Heart right ventricle (tissue), 16 donors: ENCODE results near the gene SLC6A7. TPM values are rescaled to one million over a fixed set of nuclear protein-coding genes. Genes with fewer than 3 reads are reported as not detected.

Experiments used
- ATAC-seq, 8 donors: fragments of 200-7000 bp; cut with Tn5 transposase; one replicate each; pipeline ENCODE4 v1.9.1; 2020; ENCODE audit warnings: mild to moderate bottlenecking in 8 of 8, moderate library complexity in 8 of 8, moderate number of reproducible peaks in 1 of 8
- DNase-seq, 2 donors: peaks; one replicate each; pipeline ENCODE4 v3.0.0-alpha.2; 2020
- H3K27ac ChIP-seq, 10 donors: fragments of 200-600 bp; sonication (generic) in 2 of 10; one replicate each; pipeline versions ENCODE4 v1.5.0 to v1.8.0; 2020 to 2022; ENCODE audit warnings: mild to moderate bottlenecking in 3 of 10
- H3K27me3 ChIP-seq, 7 donors: fragments of 200-600 bp; one replicate each; pipeline ENCODE4 v1.8.0; 2021 to 2022; ENCODE audit warnings: mild to moderate bottlenecking in 2 of 7
- H3K36me3 ChIP-seq, 9 donors: fragments of 200-600 bp; sonication (generic) in 1 of 9; one replicate each; pipeline versions ENCODE4 v1.5.0 to v1.8.0; 2020 to 2022; ENCODE audit warnings: mild to moderate bottlenecking in 2 of 9
- H3K4me1 ChIP-seq, 9 donors: fragments of 200-600 bp; sonication (generic) in 1 of 9; one replicate each; pipeline versions ENCODE4 v1.5.0 to v1.8.0; 2020 to 2022; ENCODE audit warnings: mild to moderate bottlenecking in 4 of 9
- H3K4me3 ChIP-seq, 10 donors: fragments of 200-600 bp; sonication (generic) in 2 of 10; one replicate each; pipeline versions ENCODE4 v1.5.0 to v1.8.0; 2020 to 2022; ENCODE audit warnings: mild to moderate bottlenecking in 7 of 10, moderate library complexity in 2 of 10
- H3K9me3 ChIP-seq, 11 donors: fragments of 200-600 bp in 10 of 11; sonication (generic) in 2 of 11; one replicate each; pipeline versions ENCODE4 v1.5.0 to v1.8.0; 2013 to 2022; ENCODE audit warnings: mild to moderate bottlenecking in 2 of 11, control low read depth in 1 of 11, moderate library complexity in 1 of 11
- CTCF ChIP-seq, 9 donors: fragments of 200-600 bp; sonication (generic) in 2 of 9; IDR thresholded peaks; one replicate each; pipeline versions ENCODE4 v1.5.0 to v1.8.0; 2021 to 2022; ENCODE audit warnings: antibody characterized with exemption in 9 of 9, mild to moderate bottlenecking in 5 of 9, moderate library complexity in 1 of 9
- WGBS, 2 donors: extraction: QIAGEN DNeasy Blood & Tissue Kit; methylation state at CpG; one replicate each; pipeline ENCODE4 v1.1.7; 2013; ENCODE audit warnings: inconsistent platforms in 1 of 2; 5-methylcytosine and 5-hydroxymethylcytosine counted together
- intact Hi-C, 10 donors: fragments of 100-400 bp; cut with DNase I; formaldehyde crosslinking; loops; one replicate each; pipeline versions ENCODE4 v1.11.1 to v1.14.2; 2022
- polyA plus RNA-seq, 2 donors: library from polyadenylated mRNA; stranded (reverse); fragments of 200-250 nt; gene quantifications; one replicate each; pipeline ENCODE4 v1.2.3, GENCODE V29; 2013
- total RNA-seq, 10 donors: library from RNA; stranded (reverse); fragmentation: NEBNext Ultra II Directional in 3 of 10; extraction: Animal tissue kit (Norgen Biotek cat#: 25700) in 3 of 10; gene quantifications; one replicate each; pipeline versions ENCODE4 v1.2.1 to v1.2.4, GENCODE V29; 2021 to 2023
- donor health status: Arrhythmogenic right ventricular cardiomyopathy.
- donor health status: ischemic (EF 13 %, LVEDD 7.1; RV severe dilation, severe dysfunction).
- donor health status: healthy with polysubstance abuse.
- donor health status: DM: no; HTN: yes; CAD: no.
- donor health status: DM: no; HTN: no; CAD: no.
- donor health status: ischemic (EF 25% LVEDD 6.9; RV normal size, moderate dysfunction).
- donor health status: ischemic (EF 25% LVEDD 5.7; RV mildly dilated, moderate dysfunction).
- donor health status: healthy.
- donor health status: DM: yes; HTN: yes; CAD: no.
- donor health status: Ischemic cardiomyopathy.
- donor health status: ischemic (EF 35%, LVEDD 5.7; RV mildly dilated, moderate dysfunction).
- donor health status: nonischemic (EF 11% LVEDD 7.7; RV severe dilation, severe dysfunction).
- donor health status: DM: yes; HTN: yes; CAD: no.
- donor health status: PGD.
- donor health status: ischemic (EF 29% LVEDD 5.4; RV normal size, mild dysfunction).
- donor health status: nonischemic (EF 23%, LVEDD 6.1; RV moderate dilation, normal function).

Gene SLC6A7
- total and polyA plus RNA-seq, 12 donors, result not detected

- H3K4me1 ChIP-seq, result peaks cover 0 to 9% (median 6%) of the 10 kb centered on the region in 9 donors
- 77% methylated on average over 4 of the region's 4 CpGs for WGBS, 2 donors
- TF ChIP-seq CTCF (IDR thresholded peaks at IDR 0.05), result no peak
- intact Hi-C loops, result no loop called here
- H3K36me3 ChIP-seq, result no peaks in the 10 kb centered on the region
- no peak for DNase-seq
- peaks cover 6 to 42% (median 37%) of the 10 kb centered on the region in 7 donors for H3K27me3 ChIP-seq
- no peak overlapping the region for H3K4me3 ChIP-seq
- H3K9me3 ChIP-seq, result no peaks in the 10 kb centered on the region
- ATAC-seq, result no peak
- no peak overlapping the region for H3K27ac ChIP-seq
Observed at GRCh38 chr5:150192462-150192861, 2.6 kb downstream of the SLC6A7 start.

GRCh38 chr5:150195736-150196485 is 6.0 kb downstream of the SLC6A7 start:
- H3K36me3 ChIP-seq, result no peaks in the 10 kb centered on the region
- no peak for TF ChIP-seq CTCF (IDR thresholded peaks at IDR 0.05)
- no peaks in the 10 kb centered on the region for H3K4me1 ChIP-seq
- peaks cover 0 to 12% (median 8%) of the 10 kb centered on the region in 7 donors for H3K27me3 ChIP-seq
- intact Hi-C loops, result no loop called here
- H3K4me3 ChIP-seq, result no peak overlapping the region
- DNase-seq (no peak), ATAC-seq (no peak)
- H3K27ac ChIP-seq, result no peak overlapping the region
- no peaks in the 10 kb centered on the region for H3K9me3 ChIP-seq
- 88% methylated on average over 9 of the region's 9 CpGs for WGBS, 2 donors

- H3K9me3 ChIP-seq, result no peaks in the 10 kb centered on the region
- no peak for DNase-seq
- no peak overlapping the region for H3K27ac ChIP-seq
- no peak for ATAC-seq
- no peaks in the 10 kb centered on the region for H3K4me1 ChIP-seq
- H3K27me3 ChIP-seq, result peaks cover 0 to 9% (median 5%) of the 10 kb centered on the region in 7 donors
- H3K4me3 ChIP-seq, result no peak overlapping the region
- intact Hi-C loops, result no loop called here
- 68 to 81% methylated on average over 5 of the region's 5 CpGs for WGBS, 2 donors
- H3K36me3 ChIP-seq, result no peaks in the 10 kb centered on the region
- TF ChIP-seq CTCF (IDR thresholded peaks at IDR 0.05), result no peak
Observed at GRCh38 chr5:150196514-150196913, 6.7 kb downstream of the SLC6A7 start.

DNA sequence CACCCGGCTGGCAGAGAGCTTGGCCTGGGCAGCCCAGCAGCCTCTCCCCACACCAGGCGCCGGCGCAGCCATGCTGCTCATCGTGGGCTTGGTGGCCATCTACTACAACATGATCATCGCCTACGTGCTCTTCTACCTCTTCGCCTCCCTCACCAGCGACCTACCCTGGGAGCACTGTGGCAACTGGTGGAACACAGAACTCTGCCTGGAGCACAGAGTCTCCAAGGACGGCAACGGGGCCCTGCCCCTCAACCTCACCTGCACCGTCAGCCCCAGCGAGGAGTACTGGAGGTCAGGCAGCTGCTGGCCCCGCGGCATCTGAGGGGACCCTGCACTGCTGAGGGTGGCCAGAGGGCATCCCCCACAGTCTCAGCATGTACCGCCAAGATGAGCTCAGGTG is 7.1 kb downstream of the SLC6A7 start:
- Histone ChIP-seq H3K27me3 (peaks cover 0 to 4% (median 1%) of the 10 kb centered on the region in 7 donors), H3K9me3 (no peaks in the 10 kb centered on the region), H3K4me1 (no peaks in the 10 kb centered on the region), H3K36me3 (no peaks in the 10 kb centered on the region), H3K27ac (no peak overlapping the region), H3K4me3 (no peak overlapping the region)
- intact Hi-C loops, result no loop called here
- ATAC-seq, result peak in 1 of 8 donors; percentile 28
- no peak for TF ChIP-seq CTCF (IDR thresholded peaks at IDR 0.05)
- whole genome bisulfite sequencing, 2 donors, result 95% methylated on average over 16 of the region's 16 CpGs
- no peak for DNase-seq
